ENCODE data around the gene SNTG2.

The SNTG2 gene

GRCh38 chr2:1115843-1116539 lies 165.3 kb downstream of the SNTG2 start:
- no peak overlapping the region for H3K4me3 ChIP-seq (ENCODE audit: low read length)
- peaks cover 12% of the 10 kb centered on the region; the same call in 1 of the 2 replicates for H3K9me3 ChIP-seq (ENCODE audit: control insufficient read depth, insufficient read depth, low read length)
- no peaks in the 10 kb centered on the region for H4K20me1 ChIP-seq (ENCODE audit: control insufficient read depth, insufficient read depth, low read depth, low read length)
- H3K79me2 ChIP-seq (ENCODE audit: control insufficient read depth, low read length) = no peaks in the 10 kb centered on the region
- H3K27ac ChIP-seq (ENCODE audit: low read depth, low read length) = no peak overlapping the region
- no peaks in the 10 kb centered on the region for H3K27me3 ChIP-seq (ENCODE audit: control insufficient read depth, low read length)
- TF ChIP-seq EZH2phosphoT487 (IDR thresholded peaks at IDR 0.05; ENCODE audit: borderline replicate concordance, low read length) = no peak
- no peak for TF ChIP-seq CTCF (IDR thresholded peaks at IDR 0.05; ENCODE audit: low read depth, low read length, poor library complexity, severe bottlenecking)
- no peak overlapping the region for H3K4me2 ChIP-seq (ENCODE audit: low read length)
- no peaks in the 10 kb centered on the region for H3K9me2 ChIP-seq (replicated peaks; ENCODE audit: control insufficient read depth, low read length)
- H3K36me3 ChIP-seq (ENCODE audit: control insufficient read depth, low read length) = no peaks in the 10 kb centered on the region
- H3K4me1 ChIP-seq (ENCODE audit: control insufficient read depth, low read length) = no peaks in the 10 kb centered on the region
- H3F3A ChIP-seq (ENCODE audit: control insufficient read depth, insufficient read depth) = no peaks in the 10 kb centered on the region

GRCh38 chr2:1117569-1117968 lies 166.9 kb downstream of the SNTG2 start:
- H3K79me2 ChIP-seq (ENCODE audit: control insufficient read depth, low read length) = no peaks in the 10 kb centered on the region

GRCh38 chr2:1125217-1125616 lies 174.6 kb downstream of the SNTG2 start:
- Histone ChIP-seq H3K9me2 (replicated peaks; ENCODE audit: control insufficient read depth, low read length) (no peaks in the 10 kb centered on the region), H3F3A (ENCODE audit: control insufficient read depth, insufficient read depth) (no peaks in the 10 kb centered on the region), H3K4me1 (ENCODE audit: control insufficient read depth, low read length) (no peaks in the 10 kb centered on the region), H3K27ac (ENCODE audit: low read depth, low read length) (no peak overlapping the region), H3K9me3 (ENCODE audit: control insufficient read depth, insufficient read depth, low read length) (no peaks in the 10 kb centered on the region), H3K27me3 (ENCODE audit: control insufficient read depth, low read length) (no peaks in the 10 kb centered on the region), H3K36me3 (ENCODE audit: control insufficient read depth, low read length) (no peaks in the 10 kb centered on the region), H3K4me2 (ENCODE audit: low read length) (no peak overlapping the region), H4K20me1 (ENCODE audit: control insufficient read depth, insufficient read depth, low read depth, low read length) (no peaks in the 10 kb centered on the region), H3K79me2 (ENCODE audit: control insufficient read depth, low read length) (no peaks in the 10 kb centered on the region), H3K4me3 (ENCODE audit: low read length) (no peak overlapping the region)
- TF ChIP-seq EZH2phosphoT487 (IDR thresholded peaks at IDR 0.05; ENCODE audit: borderline replicate concordance, low read length) = no peak
- no peak for TF ChIP-seq CTCF (IDR thresholded peaks at IDR 0.05; ENCODE audit: low read depth, low read length, poor library complexity, severe bottlenecking)

More at GRCh38 chr2:1117569-1117968, 166.9 kb downstream of the SNTG2 start:
- H3K27ac ChIP-seq (ENCODE audit: low read depth, low read length) = no peak overlapping the region
- no peaks in the 10 kb centered on the region for H3K36me3 ChIP-seq (ENCODE audit: control insufficient read depth, low read length)
- H3K9me2 ChIP-seq (replicated peaks; ENCODE audit: control insufficient read depth, low read length) = no peaks in the 10 kb centered on the region
- H3F3A ChIP-seq (ENCODE audit: control insufficient read depth, insufficient read depth) = no peaks in the 10 kb centered on the region
- no peak overlapping the region for H3K4me2 ChIP-seq (ENCODE audit: low read length)
- H3K9me3 ChIP-seq (ENCODE audit: control insufficient read depth, insufficient read depth, low read length) = peaks cover 12% of the 10 kb centered on the region; the same call in 1 of the 2 replicates
- H3K27me3 ChIP-seq (ENCODE audit: control insufficient read depth, low read length) = no peaks in the 10 kb centered on the region
- TF ChIP-seq EZH2phosphoT487 (IDR thresholded peaks at IDR 0.05; ENCODE audit: borderline replicate concordance, low read length) = no peak
- TF ChIP-seq CTCF (IDR thresholded peaks at IDR 0.05; ENCODE audit: low read depth, low read length, poor library complexity, severe bottlenecking) = no peak
- H3K4me1 ChIP-seq (ENCODE audit: control insufficient read depth, low read length) = no peaks in the 10 kb centered on the region
- no peaks in the 10 kb centered on the region for H4K20me1 ChIP-seq (ENCODE audit: control insufficient read depth, insufficient read depth, low read depth, low read length)
- H3K4me3 ChIP-seq (ENCODE audit: low read length) = no peak overlapping the region

All from DOHH2 (cell line).